Choroid plexus epithelial cell (primary cell): ENCODE results near the gene WIPI1.

Experiments used
- DNase-seq: peaks from one replicate; pipeline ENCODE4 v3.0.0-alpha.2; 2010; ENCODE audit warnings: low read depth
- H3K4me3 ChIP-seq: 2 replicates; pipeline ENCODE4 v1.5.1; 2011; ENCODE audit warnings: low read depth, mild to moderate bottlenecking, control low read depth, low read length, moderate library complexity
- CTCF ChIP-seq: conservative IDR thresholded peaks from 2 replicates; pipeline ENCODE4 v1.5.1; 2011; ENCODE audit warnings: low read depth, mild to moderate bottlenecking, control low read depth, inconsistent platforms, low read length, moderate library complexity

WIPI1 gene

GRCh38 chr17:68449021-68449739, 8.1 kb downstream of the WIPI1 start:
- no peak overlapping the region for H3K4me3 ChIP-seq
- DNase-seq, result no peak
- no peak for TF ChIP-seq CTCF

DNA sequence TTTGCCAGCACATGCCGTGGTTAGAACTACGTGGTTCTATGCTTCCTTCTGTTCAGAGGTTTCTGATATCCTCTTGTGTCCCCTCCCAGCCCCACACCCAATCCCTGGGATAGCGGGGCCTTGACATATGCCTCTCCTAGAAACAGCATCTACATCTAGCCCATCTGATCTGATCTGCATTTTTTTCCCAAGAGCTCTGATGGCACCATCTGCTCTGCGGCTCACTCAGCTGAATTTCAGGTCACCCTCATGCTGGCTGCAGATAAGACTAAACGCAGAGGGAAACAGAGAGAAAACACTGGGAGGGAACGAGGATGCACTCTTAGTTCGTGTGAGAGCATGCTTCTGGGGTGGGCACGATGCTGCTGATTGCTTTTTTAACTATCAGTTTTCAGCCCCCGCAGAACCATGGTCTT, 10.7 kb downstream of the WIPI1 start:
- no peak for TF ChIP-seq CTCF
- no peak for DNase-seq
- H3K4me3 ChIP-seq, result no peak overlapping the region

GRCh38 chr17:68445671-68446070, 11.6 kb downstream of the WIPI1 start:
- no peak overlapping the region for H3K4me3 ChIP-seq
- DNase-seq, result no peak
- no peak for TF ChIP-seq CTCF

DNA sequence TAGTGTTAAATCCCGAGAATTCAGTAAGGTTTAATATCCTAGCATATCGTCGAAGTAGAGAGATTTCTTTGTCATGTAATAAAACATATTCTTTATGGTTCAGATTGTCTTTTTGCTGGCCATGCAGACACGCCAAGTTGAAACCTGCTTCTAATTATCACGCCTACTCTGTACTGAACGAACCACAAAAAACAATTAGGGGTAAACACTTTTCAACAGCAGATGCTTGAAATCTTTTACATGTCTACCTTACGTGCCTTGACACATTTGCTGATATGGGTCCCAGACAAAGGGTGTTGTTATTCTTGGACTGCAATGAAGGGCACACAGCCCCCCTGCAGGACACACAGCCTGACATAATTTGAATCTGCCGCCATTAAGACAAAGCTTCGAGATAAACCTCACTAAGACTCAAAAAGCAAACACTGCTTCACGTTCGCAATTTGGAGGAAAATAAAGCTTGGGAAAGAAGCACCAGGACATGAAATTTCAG, 13.3 kb downstream of the WIPI1 start:
- no peak for TF ChIP-seq CTCF
- no peak for DNase-seq
- no peak overlapping the region for H3K4me3 ChIP-seq

- DNase-seq, result peak; percentile 71
- no peak for TF ChIP-seq CTCF
- no peak overlapping the region for H3K4me3 ChIP-seq
Measured at GRCh38 chr17:68441070-68441770, 16.1 kb downstream of the WIPI1 start.

DNA sequence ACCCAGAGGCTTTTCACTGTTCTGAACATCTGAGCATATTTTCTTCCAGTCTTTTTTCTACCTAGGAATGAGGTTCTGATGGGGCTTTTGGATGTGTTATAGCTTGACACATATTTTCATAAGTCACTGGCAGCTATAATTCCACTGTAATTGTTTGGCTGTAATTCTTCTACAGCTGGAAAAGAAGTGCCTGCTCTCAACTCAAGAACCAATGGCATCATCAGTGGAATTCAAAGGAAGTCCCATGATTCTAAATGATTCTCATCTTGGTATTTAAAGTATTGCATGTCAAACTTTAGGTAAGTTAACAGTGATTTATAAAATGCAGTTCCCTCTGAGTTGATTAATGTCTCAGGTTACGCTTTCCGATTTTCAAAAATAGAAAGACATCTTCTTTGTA, 16.8 kb downstream of the WIPI1 start:
- peak; percentile 61 for DNase-seq
- no peak overlapping the region for H3K4me3 ChIP-seq
- no peak for TF ChIP-seq CTCF
